ENCODE measurements around the gene TMEM115. TPM values are rescaled to one million over a fixed set of nuclear protein-coding genes. Genes with fewer than 3 reads are reported as not detected.
"Not testable (repeated sequence)": the region's sequence is repeated elsewhere in the genome, so short reads cannot be mapped to it uniquely, and the experiment has no call there.

TMEM115 gene
- total and polyA plus RNA-seq, 10 of the 15 experiments (the other 5 are each of a cell fraction or from before 2014, with no cell fraction given) = 1.9 to 18.7 (median 13.2) TPM

GRCh38 chr3:50314342-50314741 is 45.0 kb downstream of the TMEM115 start (continued):
- no peak for TF ChIP-seq CEBPB (IDR thresholded peaks at IDR 0.05; ENCODE audit: borderline replicate concordance in 1 of 2, low read depth in 2 of 2, low read length in 2 of 2)
- TF ChIP-seq, protein P1, sequence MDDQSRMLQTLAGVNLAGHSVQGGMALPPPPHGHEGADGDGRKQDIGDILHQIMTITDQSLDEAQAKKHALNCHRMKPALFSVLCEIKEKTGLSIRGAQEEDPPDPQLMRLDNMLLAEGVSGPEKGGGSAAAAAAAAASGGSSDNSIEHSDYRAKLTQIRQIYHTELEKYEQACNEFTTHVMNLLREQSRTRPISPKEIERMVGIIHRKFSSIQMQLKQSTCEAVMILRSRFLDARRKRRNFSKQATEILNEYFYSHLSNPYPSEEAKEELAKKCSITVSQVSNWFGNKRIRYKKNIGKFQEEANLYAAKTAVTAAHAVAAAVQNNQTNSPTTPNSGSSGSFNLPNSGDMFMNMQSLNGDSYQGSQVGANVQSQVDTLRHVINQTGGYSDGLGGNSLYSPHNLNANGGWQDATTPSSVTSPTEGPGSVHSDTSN (IDR thresholded peaks at IDR 0.05; ENCODE audit: insufficient replicate concordance, low read depth, low read length) = no peak
- no peak for TF ChIP-seq RB1 (IDR thresholded peaks at IDR 0.05; ENCODE audit: borderline replicate concordance)
- TF ChIP-seq POLR2A (IDR thresholded peaks at IDR 0.05; ENCODE audit: low read depth, low read length) = no peak
- TF ChIP-seq RUNX3 (IDR thresholded peaks at IDR 0.05; ENCODE audit: low read length) = no peak
- no peak for TF ChIP-seq ZBTB33 (IDR thresholded peaks at IDR 0.05)

DNA sequence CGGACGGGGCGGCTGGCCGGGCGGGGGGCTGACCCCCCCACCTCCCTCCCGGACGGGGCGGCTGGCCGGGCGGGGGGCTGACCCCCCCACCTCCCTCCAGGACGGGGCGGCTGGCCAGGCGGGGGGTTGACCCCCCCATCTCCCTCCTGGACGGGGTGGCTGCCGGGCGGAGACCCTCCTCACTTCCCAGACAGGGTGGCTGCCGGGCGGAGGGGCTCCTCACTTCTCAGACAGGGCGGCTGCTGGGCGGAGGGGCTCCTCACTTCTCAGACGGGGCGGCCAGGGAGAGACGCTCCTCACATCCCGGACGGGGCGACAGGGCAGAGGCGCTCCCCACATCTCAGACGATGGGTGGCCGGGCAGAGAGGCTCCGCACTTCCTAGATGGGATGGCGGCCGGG is 47.3 kb downstream of the TMEM115 start:
- H3K4me3 ChIP-seq; H3K9ac ChIP-seq (ENCODE audit: control insufficient read depth, insufficient read depth, low read length); H4K20me1 ChIP-seq (ENCODE audit: control insufficient read depth, insufficient read depth); BruUV-seq (replicated peaks); H3K27me3 ChIP-seq (replicated peaks in 1 of 2; ENCODE audit: control insufficient read depth in 2 of 2, insufficient read depth in 2 of 2, low read length in 1 of 2); H3K4me2 ChIP-seq (ENCODE audit: control insufficient read depth, insufficient read depth); H3K9me3 ChIP-seq (replicated peaks; ENCODE audit: control insufficient read depth, insufficient read depth, low read length); ATAC-seq; H3K36me3 ChIP-seq (ENCODE audit: control insufficient read depth in 2 of 2, insufficient read depth in 2 of 2, low read length in 1 of 2); SMC1A ChIA-PET (ENCODE audit: uncharacterized antibody, unreplicated experiment); DNase-seq (ENCODE audit: low read depth, low spot score); H3K4me1 ChIP-seq (ENCODE audit: control insufficient read depth, insufficient read depth, low read length); intact Hi-C loops (cut with micrococcal nuclease; ENCODE audit: unreplicated experiment); POLR2A ChIA-PET; H3K79me2 ChIP-seq (ENCODE audit: control insufficient read depth, insufficient read depth, low read length); FAIRE-seq; H2AFZ ChIP-seq (ENCODE audit: control insufficient read depth, low read depth, low read length); H3K27ac ChIP-seq (ENCODE audit: control insufficient read depth, insufficient read depth); CTCF ChIA-PET; in situ Hi-C loops (cut with MboI); RAD21 ChIA-PET (ENCODE audit: unreplicated experiment): not testable (repeated sequence)
- WGBS (ENCODE audit: insufficient coverage, insufficient replicate concordance, low lambda C conversion rate, missing lambda C conversion rate) = 92% methylated on average over 15 of the region's 32 CpGs

Other genes starting within 250 kb of the TMEM115 start
Only the 7 nearest of the 19 such genes appear.
- 0.06 and 0.33 TPM in 2 replicates for gene HYAL1, start 55.9 kb downstream of the TMEM115 start, total RNA-seq (2014; rRNA removed)
- 0.09 and 0.36 TPM in 2 replicates for gene HYAL1, start 55.9 kb downstream of the TMEM115 start, total RNA-seq (2014; rRNA removed; fragmentation: Illumina TruSeq; extraction: Trizol)
- gene HYAL1, start 55.9 kb downstream of the TMEM115 start, total RNA-seq (2021) = 0.40 and 0.49 TPM in 2 replicates
- gene HYAL1, start 55.9 kb downstream of the TMEM115 start, polyA plus RNA-seq (2011; rRNA removed) = 0.04 and 0.07 TPM in 2 replicates
- 0.07 TPM in 1 of 2 replicates, not detected in the other for gene HYAL1, start 55.9 kb downstream of the TMEM115 start, polyA plus RNA-seq (2014; fragmentation: Illumina TruSeq; extraction: Trizol)
- not detected for gene HYAL1, start 55.9 kb downstream of the TMEM115 start, polyA plus RNA-seq (2014; fragmentation: Nextera tagmentation; extraction: Ambion mirVana)
- gene HYAL1, start 55.9 kb downstream of the TMEM115 start, polyA plus RNA-seq (2014; rRNA removed) = 0.13 and 0.20 TPM in 2 replicates
- under 1 TPM; 0.23 to 0.55 TPM for gene HYAL1, start 55.9 kb downstream of the TMEM115 start, polyA plus RNA-seq (2016; fragmentation: Nextera tagmentation; extraction: Ambion mirVana)
- gene HYAL2, start 36.8 kb downstream of the TMEM115 start, total RNA-seq (2014; rRNA removed) = 17.7 and 21.8 TPM in 2 replicates
- gene HYAL2, start 36.8 kb downstream of the TMEM115 start, total RNA-seq (2014; rRNA removed; fragmentation: Illumina TruSeq; extraction: Trizol) = 7.6 and 7.7 TPM in 2 replicates
- 12.4 and 14.8 TPM in 2 replicates for gene HYAL2, start 36.8 kb downstream of the TMEM115 start, total RNA-seq (2021)
- 6.0 and 11.0 TPM in 2 replicates for gene HYAL2, start 36.8 kb downstream of the TMEM115 start, polyA plus RNA-seq (2011; rRNA removed)
- gene HYAL2, start 36.8 kb downstream of the TMEM115 start, polyA plus RNA-seq (2014; fragmentation: Illumina TruSeq; extraction: Trizol) = 0.87 and 6.4 TPM in 2 replicates
- under 1 TPM; 0.06 to 0.31 TPM for gene HYAL2, start 36.8 kb downstream of the TMEM115 start, polyA plus RNA-seq (2014; fragmentation: Nextera tagmentation; extraction: Ambion mirVana)
- gene HYAL2, start 36.8 kb downstream of the TMEM115 start, polyA plus RNA-seq (2014; rRNA removed) = 14.4 and 21.2 TPM in 2 replicates
- gene HYAL2, start 36.8 kb downstream of the TMEM115 start, polyA plus RNA-seq (2016; fragmentation: Nextera tagmentation; extraction: Ambion mirVana) = 10 to 100 TPM; 17.1 to 17.4 TPM
- 31.1 and 34.7 TPM in 2 replicates for gene TUSC2, start 31.3 kb downstream of the TMEM115 start, total RNA-seq (2014; rRNA removed)
- 17.7 and 18.0 TPM in 2 replicates for gene TUSC2, start 31.3 kb downstream of the TMEM115 start, total RNA-seq (2014; rRNA removed; fragmentation: Illumina TruSeq; extraction: Trizol)
- 33.8 and 34.5 TPM in 2 replicates for gene TUSC2, start 31.3 kb downstream of the TMEM115 start, total RNA-seq (2021)
- 24.3 and 37.8 TPM in 2 replicates for gene TUSC2, start 31.3 kb downstream of the TMEM115 start, polyA plus RNA-seq (2011; rRNA removed)
- 24.3 and 27.0 TPM in 2 replicates for gene TUSC2, start 31.3 kb downstream of the TMEM115 start, polyA plus RNA-seq (2014; fragmentation: Illumina TruSeq; extraction: Trizol)
- gene TUSC2, start 31.3 kb downstream of the TMEM115 start, polyA plus RNA-seq (2014; fragmentation: Nextera tagmentation; extraction: Ambion mirVana) = 10 to 100 TPM in 1 of 2 experiments, 1 to 10 TPM in 1; 4.0 to 10.2 TPM
- gene TUSC2, start 31.3 kb downstream of the TMEM115 start, polyA plus RNA-seq (2014; rRNA removed) = 69.4 and 79.5 TPM in 2 replicates
- gene TUSC2, start 31.3 kb downstream of the TMEM115 start, polyA plus RNA-seq (2016; fragmentation: Nextera tagmentation; extraction: Ambion mirVana) = 10 to 100 TPM; 71.1 to 73.8 TPM
- 39.3 and 40.1 TPM in 2 replicates for gene RASSF1, start 18.7 kb downstream of the TMEM115 start, total RNA-seq (2014; rRNA removed)
- gene RASSF1, start 18.7 kb downstream of the TMEM115 start, total RNA-seq (2014; rRNA removed; fragmentation: Illumina TruSeq; extraction: Trizol) = 15.7 and 16.1 TPM in 2 replicates
- gene RASSF1, start 18.7 kb downstream of the TMEM115 start, total RNA-seq (2021) = 30.9 and 35.2 TPM in 2 replicates
- gene RASSF1, start 18.7 kb downstream of the TMEM115 start, polyA plus RNA-seq (2011; rRNA removed) = 36.4 and 59.6 TPM in 2 replicates
- 9.6 and 18.5 TPM in 2 replicates for gene RASSF1, start 18.7 kb downstream of the TMEM115 start, polyA plus RNA-seq (2014; fragmentation: Illumina TruSeq; extraction: Trizol)
- gene RASSF1, start 18.7 kb downstream of the TMEM115 start, polyA plus RNA-seq (2014; fragmentation: Nextera tagmentation; extraction: Ambion mirVana) = 10 to 100 TPM in 1 of 2 experiments, 1 to 10 TPM in 1; 4.4 to 10.3 TPM
- 54.1 and 61.3 TPM in 2 replicates for gene RASSF1, start 18.7 kb downstream of the TMEM115 start, polyA plus RNA-seq (2014; rRNA removed)
- gene RASSF1, start 18.7 kb downstream of the TMEM115 start, polyA plus RNA-seq (2016; fragmentation: Nextera tagmentation; extraction: Ambion mirVana) = 10 to 100 TPM; 48.7 to 49.1 TPM
- gene ZMYND10, start 13.8 kb downstream of the TMEM115 start, total RNA-seq (2014; rRNA removed) = 0.11 and 0.60 TPM in 2 replicates
- 0.14 and 0.27 TPM in 2 replicates for gene ZMYND10, start 13.8 kb downstream of the TMEM115 start, total RNA-seq (2014; rRNA removed; fragmentation: Illumina TruSeq; extraction: Trizol)
- gene ZMYND10, start 13.8 kb downstream of the TMEM115 start, total RNA-seq (2021) = 0.45 and 0.80 TPM in 2 replicates
- gene ZMYND10, start 13.8 kb downstream of the TMEM115 start, polyA plus RNA-seq (2011; rRNA removed) = 0.40 and 1.0 TPM in 2 replicates
- 0.18 TPM in 1 of 2 replicates, not detected in the other for gene ZMYND10, start 13.8 kb downstream of the TMEM115 start, polyA plus RNA-seq (2014; fragmentation: Illumina TruSeq; extraction: Trizol)
- under 1 TPM; 0.26 to 0.40 TPM for gene ZMYND10, start 13.8 kb downstream of the TMEM115 start, polyA plus RNA-seq (2014; fragmentation: Nextera tagmentation; extraction: Ambion mirVana)
- gene ZMYND10, start 13.8 kb downstream of the TMEM115 start, polyA plus RNA-seq (2014; rRNA removed) = 0.35 and 0.91 TPM in 2 replicates
- under 1 TPM; 0.66 to 0.94 TPM for gene ZMYND10, start 13.8 kb downstream of the TMEM115 start, polyA plus RNA-seq (2016; fragmentation: Nextera tagmentation; extraction: Ambion mirVana)
- gene NPRL2, start 8.7 kb downstream of the TMEM115 start, total RNA-seq (2014; rRNA removed) = 34.6 and 35.4 TPM in 2 replicates
- 15.0 and 17.8 TPM in 2 replicates for gene NPRL2, start 8.7 kb downstream of the TMEM115 start, total RNA-seq (2014; rRNA removed; fragmentation: Illumina TruSeq; extraction: Trizol)
- 19.4 and 22.9 TPM in 2 replicates for gene NPRL2, start 8.7 kb downstream of the TMEM115 start, total RNA-seq (2021)
- 39.4 and 54.2 TPM in 2 replicates for gene NPRL2, start 8.7 kb downstream of the TMEM115 start, polyA plus RNA-seq (2011; rRNA removed)
- gene NPRL2, start 8.7 kb downstream of the TMEM115 start, polyA plus RNA-seq (2014; fragmentation: Illumina TruSeq; extraction: Trizol) = 12.9 and 22.5 TPM in 2 replicates
- gene NPRL2, start 8.7 kb downstream of the TMEM115 start, polyA plus RNA-seq (2014; fragmentation: Nextera tagmentation; extraction: Ambion mirVana) = 10 to 100 TPM; 33.6 to 36.2 TPM
- 34.0 and 38.8 TPM in 2 replicates for gene NPRL2, start 8.7 kb downstream of the TMEM115 start, polyA plus RNA-seq (2014; rRNA removed)
- gene NPRL2, start 8.7 kb downstream of the TMEM115 start, polyA plus RNA-seq (2016; fragmentation: Nextera tagmentation; extraction: Ambion mirVana) = 10 to 100 TPM; 31.0 to 32.1 TPM
- 33.4 and 34.6 TPM in 2 replicates for gene CYB561D2, start 8.7 kb downstream of the TMEM115 start, total RNA-seq (2014; rRNA removed)
- gene CYB561D2, start 8.7 kb downstream of the TMEM115 start, total RNA-seq (2014; rRNA removed; fragmentation: Illumina TruSeq; extraction: Trizol) = 11.9 and 13.6 TPM in 2 replicates
- 19.2 and 20.8 TPM in 2 replicates for gene CYB561D2, start 8.7 kb downstream of the TMEM115 start, total RNA-seq (2021)
- gene CYB561D2, start 8.7 kb downstream of the TMEM115 start, polyA plus RNA-seq (2011; rRNA removed) = 8.6 and 16.8 TPM in 2 replicates
- 5.9 and 9.2 TPM in 2 replicates for gene CYB561D2, start 8.7 kb downstream of the TMEM115 start, polyA plus RNA-seq (2014; fragmentation: Illumina TruSeq; extraction: Trizol)
- 10 to 100 TPM in 1 of 2 experiments, 1 to 10 TPM in 1; 7.6 to 11.9 TPM for gene CYB561D2, start 8.7 kb downstream of the TMEM115 start, polyA plus RNA-seq (2014; fragmentation: Nextera tagmentation; extraction: Ambion mirVana)
- 24.1 and 29.1 TPM in 2 replicates for gene CYB561D2, start 8.7 kb downstream of the TMEM115 start, polyA plus RNA-seq (2014; rRNA removed)
- gene CYB561D2, start 8.7 kb downstream of the TMEM115 start, polyA plus RNA-seq (2016; fragmentation: Nextera tagmentation; extraction: Ambion mirVana) = 10 to 100 TPM; 35.5 to 39.2 TPM